ENCODE results near the gene RHOB.

GRCh38 chr2:20397811-20398447 is 48.9 kb upstream of the RHOB start:
- TF ChIP-seq POLR2AphosphoS5 (IDR thresholded peaks at IDR 0.05; ENCODE audit: borderline replicate concordance, low read depth, low read length) (no peak), EZH2 (IDR thresholded peaks at IDR 0.05) (no peak), FOXP2 (optimal IDR thresholded peaks at IDR 0.05; ENCODE audit: control extremely low read depth, extremely low read length, insufficient read depth) (no peak)

Data from SK-N-MC (cell line).